Measurements from ENCODE around the gene CDC42EP1. TPM values are rescaled to one million over a fixed set of nuclear protein-coding genes. Genes with fewer than 3 reads are reported as not detected.
"Not testable (repeated sequence)": the region's sequence is repeated elsewhere in the genome, so short reads cannot be mapped to it uniquely, and the experiment has no call there.

The CDC42EP1 gene
- total RNA-seq, 4 donors from 2014 or later, result 28.4 to 53.4 (median 33.4) TPM

DNA sequence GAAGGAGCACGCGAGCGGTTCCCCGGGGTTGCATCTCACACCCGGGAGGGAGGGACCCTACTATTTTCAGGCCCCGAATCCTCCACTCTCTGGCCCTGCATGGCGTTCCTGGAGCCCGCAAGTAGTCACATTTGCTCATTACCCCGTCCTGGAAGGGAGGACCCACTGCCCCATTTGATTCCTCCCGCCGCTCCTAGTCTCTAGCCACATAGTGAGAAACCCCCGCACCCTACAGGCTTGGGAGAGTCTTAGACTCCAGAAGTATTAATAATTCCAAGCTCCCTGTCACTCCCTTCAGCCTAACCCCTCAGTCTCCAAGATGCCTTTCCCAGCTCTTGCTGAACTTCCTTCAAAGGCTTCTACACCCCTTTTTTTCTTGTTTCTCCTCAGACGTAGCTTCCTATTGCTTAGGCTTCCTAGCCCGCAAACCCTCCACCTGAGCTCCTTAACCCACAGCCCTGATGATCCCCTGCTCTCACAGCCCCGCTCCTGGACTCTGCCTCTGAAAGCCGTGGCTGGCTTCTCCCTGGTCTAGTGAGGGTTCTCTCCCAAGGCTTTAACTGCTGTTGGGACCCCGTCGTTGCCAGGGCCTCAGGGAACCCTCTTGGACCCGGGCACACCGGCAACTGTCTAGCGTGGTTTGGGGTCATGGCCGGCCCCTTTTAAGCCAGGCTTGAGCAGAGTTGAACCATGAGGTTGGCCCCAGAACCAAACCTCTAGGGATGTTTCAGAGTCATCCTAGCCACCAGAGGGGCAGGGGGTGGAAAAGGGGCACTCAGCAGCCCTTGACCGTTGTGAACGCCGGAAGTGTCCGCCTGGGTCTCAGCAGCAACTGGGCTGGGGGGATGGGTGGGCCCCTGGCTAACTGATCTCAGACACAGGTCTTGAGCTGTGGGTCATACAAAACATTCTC is 49.2 kb downstream of the CDC42EP1 start:
- Histone ChIP-seq H3K4me3 (peak overlapping the region; percentile 71 to 87 (median 84)), H3K27me3 (no peaks in the 10 kb centered on the region), H3K9me3 (no peaks in the 10 kb centered on the region), H3K4me1 (peaks cover 0 to 57% (median 36%) of the 10 kb centered on the region in 4 donors), H3K27ac (peak overlapping the region; percentile 91 to 98 (median 92)), H3K36me3 (peaks cover 0 to 8% (median 0%) of the 10 kb centered on the region in 3 donors)
- TF ChIP-seq EP300 (IDR thresholded peaks at IDR 0.05) (no peak), POLR2A (IDR thresholded peaks at IDR 0.05) (no peak)
- TF ChIP-seq, protein P1, sequence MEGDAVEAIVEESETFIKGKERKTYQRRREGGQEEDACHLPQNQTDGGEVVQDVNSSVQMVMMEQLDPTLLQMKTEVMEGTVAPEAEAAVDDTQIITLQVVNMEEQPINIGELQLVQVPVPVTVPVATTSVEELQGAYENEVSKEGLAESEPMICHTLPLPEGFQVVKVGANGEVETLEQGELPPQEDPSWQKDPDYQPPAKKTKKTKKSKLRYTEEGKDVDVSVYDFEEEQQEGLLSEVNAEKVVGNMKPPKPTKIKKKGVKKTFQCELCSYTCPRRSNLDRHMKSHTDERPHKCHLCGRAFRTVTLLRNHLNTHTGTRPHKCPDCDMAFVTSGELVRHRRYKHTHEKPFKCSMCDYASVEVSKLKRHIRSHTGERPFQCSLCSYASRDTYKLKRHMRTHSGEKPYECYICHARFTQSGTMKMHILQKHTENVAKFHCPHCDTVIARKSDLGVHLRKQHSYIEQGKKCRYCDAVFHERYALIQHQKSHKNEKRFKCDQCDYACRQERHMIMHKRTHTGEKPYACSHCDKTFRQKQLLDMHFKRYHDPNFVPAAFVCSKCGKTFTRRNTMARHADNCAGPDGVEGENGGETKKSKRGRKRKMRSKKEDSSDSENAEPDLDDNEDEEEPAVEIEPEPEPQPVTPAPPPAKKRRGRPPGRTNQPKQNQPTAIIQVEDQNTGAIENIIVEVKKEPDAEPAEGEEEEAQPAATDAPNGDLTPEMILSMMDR (IDR thresholded peaks at IDR 0.05), result no peak
- peak in 1 of 2 donors; percentile 22 for DNase-seq (ENCODE audit: low spot score in 2 of 2)
- WGBS, 2 donors, result 4 to 5% methylated on average over 22 to 26 of the region's 26 CpGs

DNA sequence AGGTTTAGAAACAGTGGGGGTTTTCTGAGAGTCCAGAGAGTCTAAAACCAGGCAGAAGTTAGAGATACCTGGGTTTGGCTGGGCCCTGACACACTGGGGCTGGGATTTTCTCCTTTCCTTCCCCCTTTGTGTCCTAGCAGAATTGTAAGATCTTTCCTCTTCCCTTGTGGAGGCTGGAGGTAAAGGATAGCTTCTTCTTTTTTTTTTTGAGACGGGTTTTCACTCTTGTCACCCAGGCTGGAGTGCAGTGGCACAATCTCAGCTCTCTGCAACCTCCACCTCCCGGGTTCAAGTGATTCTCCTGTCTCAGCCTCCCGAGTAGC is 49.8 kb downstream of the CDC42EP1 start:
- H3K4me1 ChIP-seq, result peaks cover 0 to 57% (median 36%) of the 10 kb centered on the region in 4 donors
- H3K27me3 ChIP-seq; DNase-seq (ENCODE audit: low spot score in 2 of 2); H3K9me3 ChIP-seq: not testable (repeated sequence)
- H3K4me3 ChIP-seq, result peak overlapping the region; percentile 71 to 87 (median 84)
- peaks cover 0 to 14% (median 0%) of the 10 kb centered on the region in 3 donors for H3K36me3 ChIP-seq
- 68 to 75% methylated on average over 3 of the region's 3 CpGs for WGBS, 2 donors
- peak overlapping the region; percentile 91 to 98 (median 92) for H3K27ac ChIP-seq

DNA sequence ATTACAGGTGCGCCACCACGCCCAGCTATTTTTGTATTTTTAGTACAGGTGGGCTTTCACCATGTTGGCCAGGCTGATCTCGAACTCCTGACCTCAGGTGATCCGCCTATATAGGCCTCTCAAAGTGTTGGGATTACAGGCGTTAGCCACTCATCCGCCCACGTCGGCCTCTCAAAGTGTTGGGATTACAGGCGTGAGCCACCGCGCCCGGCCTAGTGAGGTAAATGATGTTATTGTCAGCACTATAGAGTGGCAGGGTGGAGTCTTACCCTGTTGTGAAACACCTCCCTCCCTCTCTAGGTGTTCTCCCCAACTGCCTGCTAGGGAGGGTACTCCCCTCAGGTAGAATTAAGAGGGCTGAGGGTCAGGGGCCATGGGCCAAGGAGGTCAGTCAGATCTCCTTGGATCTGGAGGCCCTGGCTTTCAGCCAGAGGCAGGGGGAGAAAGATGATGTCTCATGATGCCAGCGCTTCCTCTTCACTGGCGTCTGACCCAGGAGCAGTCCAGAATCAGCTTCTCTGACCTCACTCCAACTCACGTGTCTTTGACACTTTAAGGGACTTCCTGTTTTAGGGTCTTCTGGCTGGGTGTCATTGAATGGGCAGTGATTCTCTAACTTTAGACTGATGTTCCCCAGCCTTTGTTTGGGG is 50.3 kb downstream of the CDC42EP1 start:
- Histone ChIP-seq H3K36me3 (peaks cover 0 to 19% (median 0%) of the 10 kb centered on the region in 3 donors), H3K9me3 (no peaks in the 10 kb centered on the region), H3K4me3 (peak overlapping the region in 1 of 4 donors; percentile 71), H3K27ac (peak overlapping the region; percentile 35 to 98 (median 92)), H3K27me3 (no peaks in the 10 kb centered on the region), H3K4me1 (peaks cover 0 to 57% (median 36%) of the 10 kb centered on the region in 4 donors)
- TF ChIP-seq POLR2A (IDR thresholded peaks at IDR 0.05) (no peak), EP300 (IDR thresholded peaks at IDR 0.05) (no peak)
- TF ChIP-seq, protein P1 (IDR thresholded peaks at IDR 0.05), result no peak
- DNase-seq (ENCODE audit: low spot score in 2 of 2), result no peak
- WGBS, 2 donors, result 65 to 73% methylated on average over 15 of the region's 15 CpGs

DNA sequence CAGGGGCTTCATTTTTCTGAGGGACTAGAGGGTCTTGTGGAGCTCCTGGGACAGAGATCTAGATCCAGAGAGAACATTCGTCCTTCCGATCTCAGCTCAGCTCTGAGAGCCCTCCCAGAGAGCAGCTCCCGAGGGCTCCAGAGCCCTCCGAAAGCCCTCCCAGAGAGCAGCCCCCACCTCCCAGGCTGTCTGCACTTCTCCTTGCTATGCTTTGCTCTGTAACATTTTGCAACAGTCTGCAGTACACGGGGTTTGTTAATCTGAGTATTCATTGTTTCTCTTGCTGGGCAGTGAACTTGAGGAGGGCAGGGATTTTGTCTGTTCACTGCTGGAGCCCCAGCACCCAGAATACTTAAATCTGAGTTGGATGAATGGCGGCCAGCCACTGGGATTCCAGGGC is 50.9 kb downstream of the CDC42EP1 start:
- Histone ChIP-seq H3K36me3 (peaks cover 0 to 25% (median 0%) of the 10 kb centered on the region in 3 donors), H3K4me3 (no peak overlapping the region), H3K27ac (peak overlapping the region; percentile 35 to 98 (median 92)), H3K9me3 (no peaks in the 10 kb centered on the region), H3K4me1 (peaks cover 0 to 57% (median 36%) of the 10 kb centered on the region in 4 donors), H3K27me3 (no peaks in the 10 kb centered on the region)
- 25 to 36% methylated on average over 6 of the region's 6 CpGs for WGBS, 2 donors
- TF ChIP-seq POLR2A (IDR thresholded peaks at IDR 0.05) (no peak), EP300 (IDR thresholded peaks at IDR 0.05) (no peak)
- TF ChIP-seq, protein P1 (IDR thresholded peaks at IDR 0.05), result no peak
- DNase-seq (ENCODE audit: low spot score in 2 of 2), result no peak

DNA sequence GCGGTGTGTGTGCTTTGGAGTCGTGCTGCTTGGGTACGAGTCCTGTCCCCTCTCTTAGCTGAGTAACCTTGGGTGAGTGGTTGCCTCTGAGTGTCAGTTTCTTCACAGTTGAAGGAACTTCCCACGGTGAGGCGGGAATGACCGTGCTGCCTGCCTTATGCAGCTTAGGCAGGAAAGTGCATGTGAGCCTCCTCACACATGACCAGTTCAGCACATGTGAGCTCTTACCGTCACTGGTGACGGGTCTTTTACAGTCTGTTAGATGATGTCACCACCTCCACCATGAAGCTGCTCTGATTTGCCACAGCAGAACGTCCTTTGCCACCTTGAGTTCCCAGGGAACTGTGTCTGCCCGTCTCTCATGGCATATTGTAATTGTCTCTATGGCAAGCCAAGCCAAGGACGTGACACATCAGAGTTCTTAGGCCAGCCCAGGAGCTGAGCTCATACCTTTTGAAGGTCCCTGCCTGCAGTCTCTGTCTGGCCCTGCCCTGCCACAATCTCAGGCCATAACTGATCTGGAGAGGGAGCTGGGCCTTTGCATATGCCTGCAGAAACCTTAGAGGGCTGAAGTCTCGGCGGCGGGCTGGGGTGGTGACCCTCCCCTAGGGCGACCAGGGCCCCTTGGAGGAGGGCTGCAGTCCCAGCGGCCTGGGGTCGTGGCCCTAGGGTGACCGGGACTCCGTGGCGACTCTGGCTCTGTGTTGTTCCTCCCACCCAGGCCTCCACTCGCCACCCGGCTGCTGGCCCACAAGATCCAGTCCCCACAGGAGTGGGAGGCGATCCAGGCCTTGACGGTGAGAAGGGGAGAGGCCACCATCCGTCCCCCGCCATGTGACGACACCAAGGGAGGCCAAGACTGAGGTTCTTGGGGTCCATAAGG is 56.2 kb downstream of the CDC42EP1 start:
- H3K4me3 ChIP-seq, result no peak overlapping the region
- H3K9me3 ChIP-seq, result no peaks in the 10 kb centered on the region
- no peaks in the 10 kb centered on the region for H3K27me3 ChIP-seq
- no peak overlapping the region for H3K27ac ChIP-seq
- H3K36me3 ChIP-seq, result peaks cover 2 to 77% (median 5%) of the 10 kb centered on the region in 3 donors
- peaks cover 0 to 21% (median 10%) of the 10 kb centered on the region in 4 donors for H3K4me1 ChIP-seq
- TF ChIP-seq, protein P1 (IDR thresholded peaks at IDR 0.05), result no peak
- TF ChIP-seq POLR2A (IDR thresholded peaks at IDR 0.05) (no peak), EP300 (IDR thresholded peaks at IDR 0.05) (no peak)
- 76 to 79% methylated on average over 25 to 27 of the region's 27 CpGs for WGBS, 2 donors
- no peak for DNase-seq (ENCODE audit: low spot score in 2 of 2)
